Measurements from ENCODE around the gene ERMP1. TPM values are rescaled to one million over a fixed set of nuclear protein-coding genes. Genes with fewer than 3 reads are reported as not detected.
"Not testable (repeated sequence)": the region's sequence is repeated elsewhere in the genome, so short reads cannot be mapped to it uniquely, and the experiment has no call there.

ERMP1 gene
- total RNA-seq, 4 donors from 2014 or later = 21.4 to 24.4 (median 22.7) TPM

- peaks cover 9% of the 10 kb centered on the region for H3K36me3 ChIP-seq
- 83% methylated on average over 1 of the region's 1 CpG for WGBS
- H3K9me3 ChIP-seq = no peaks in the 10 kb centered on the region
- DNase-seq (ENCODE audit: low spot score in 2 of 2) = no peak
- H3K27ac ChIP-seq = no peak overlapping the region
- TF ChIP-seq CTCF (IDR thresholded peaks at IDR 0.05) (no peak), POLR2A (IDR thresholded peaks at IDR 0.05) (no peak), POLR2AphosphoS5 (IDR thresholded peaks at IDR 0.05) (no peak), EP300 (IDR thresholded peaks at IDR 0.05) (no peak)
- no peaks in the 10 kb centered on the region for H3K27me3 ChIP-seq
- no peak overlapping the region for H3K4me3 ChIP-seq
- H3K4me1 ChIP-seq = no peaks in the 10 kb centered on the region
Observed at GRCh38 chr9:5811751-5812150, 21.2 kb downstream of the ERMP1 start.

GRCh38 chr9:5805478-5805877 is 27.4 kb downstream of the ERMP1 start:
- 90% methylated on average over 3 of the region's 3 CpGs for WGBS
- TF ChIP-seq POLR2AphosphoS5 (IDR thresholded peaks at IDR 0.05) (no peak), POLR2A (IDR thresholded peaks at IDR 0.05) (no peak), CTCF (IDR thresholded peaks at IDR 0.05) (no peak), EP300 (IDR thresholded peaks at IDR 0.05) (no peak)
- Histone ChIP-seq H3K9me3 (no peaks in the 10 kb centered on the region), H3K27ac (no peak overlapping the region), H3K27me3 (no peaks in the 10 kb centered on the region), H3K4me3 (no peak overlapping the region), H3K36me3 (peaks cover 1% of the 10 kb centered on the region), H3K4me1 (no peaks in the 10 kb centered on the region)
- no peak for DNase-seq (ENCODE audit: low spot score in 2 of 2)

GRCh38 chr9:5801739-5802113 is 31.2 kb downstream of the ERMP1 start:
- Histone ChIP-seq H3K27me3 (no peaks in the 10 kb centered on the region), H3K36me3 (peaks cover 9% of the 10 kb centered on the region), H3K4me3 (no peak overlapping the region), H3K27ac (no peak overlapping the region), H3K4me1 (peaks cover 4% of the 10 kb centered on the region), H3K9me3 (no peaks in the 10 kb centered on the region)
- TF ChIP-seq CTCF (IDR thresholded peaks at IDR 0.05) (no peak), EP300 (IDR thresholded peaks at IDR 0.05) (no peak), POLR2AphosphoS5 (IDR thresholded peaks at IDR 0.05) (no peak), POLR2A (IDR thresholded peaks at IDR 0.05) (no peak)
- no peak for DNase-seq (ENCODE audit: low spot score in 2 of 2)
- WGBS = 74% methylated on average over 3 of the region's 3 CpGs

GRCh38 chr9:5800969-5801738 is 31.8 kb downstream of the ERMP1 start:
- Histone ChIP-seq H3K36me3 (peaks cover 9% of the 10 kb centered on the region), H3K27ac (no peak overlapping the region), H3K9me3 (no peaks in the 10 kb centered on the region), H3K4me3 (no peak overlapping the region), H3K4me1 (peaks cover 4% of the 10 kb centered on the region), H3K27me3 (no peaks in the 10 kb centered on the region)
- DNase-seq (ENCODE audit: low spot score in 2 of 2) = no peak
- TF ChIP-seq POLR2AphosphoS5 (IDR thresholded peaks at IDR 0.05) (no peak), POLR2A (IDR thresholded peaks at IDR 0.05) (no peak), EP300 (IDR thresholded peaks at IDR 0.05) (no peak), CTCF (IDR thresholded peaks at IDR 0.05) (no peak)
- 71% methylated on average over 4 of the region's 4 CpGs for WGBS

- not testable (repeated sequence) for H3K4me3 ChIP-seq; DNase-seq (ENCODE audit: low spot score in 2 of 2); H3K9me3 ChIP-seq; H3K4me1 ChIP-seq; H3K36me3 ChIP-seq; H3K27me3 ChIP-seq; H3K27ac ChIP-seq
- WGBS = 87% methylated on average over 7 of the region's 7 CpGs
Observed at GRCh38 chr9:5800378-5800777, 32.5 kb downstream of the ERMP1 start.

GRCh38 chr9:5799314-5799713 is 33.6 kb downstream of the ERMP1 start:
- Histone ChIP-seq H3K36me3 (peaks cover 9% of the 10 kb centered on the region), H3K4me1 (peaks cover 4% of the 10 kb centered on the region), H3K27ac (no peak overlapping the region), H3K4me3 (no peak overlapping the region), H3K9me3 (no peaks in the 10 kb centered on the region), H3K27me3 (no peaks in the 10 kb centered on the region)
- DNase-seq (ENCODE audit: low spot score in 2 of 2) = no peak
- 27% methylated on average over 5 of the region's 5 CpGs for WGBS
- TF ChIP-seq CTCF (IDR thresholded peaks at IDR 0.05) (peak in 1 of 2 donors; percentile 37), EP300 (IDR thresholded peaks at IDR 0.05) (no peak), POLR2A (IDR thresholded peaks at IDR 0.05) (no peak)
